Measurements from ENCODE around the gene PPP3CA. TPM values are rescaled to one million over a fixed set of nuclear protein-coding genes. Genes with fewer than 3 reads are reported as not detected.

Gene PPP3CA
- total RNA-seq, 1 experiment from 2014 or later, result 133 TPM

GRCh38 chr4:101200561-101200960 is 146.8 kb downstream of the PPP3CA start (continued):
- TF ChIP-seq SRF (IDR thresholded peaks at IDR 0.05; ENCODE audit: low read depth), result peak; percentile 65

GRCh38 chr4:101199507-101200285 is 147.6 kb downstream of the PPP3CA start:
- Histone ChIP-seq H3K27ac (ENCODE audit: low read depth, low read length) (peak overlapping the region; percentile 52; the same call in 1 of the 2 replicates), H3K4me2 (ENCODE audit: low read length) (peak overlapping the region; percentile 73), H3K36me3 (ENCODE audit: control insufficient read depth in 1 of 2, insufficient read depth in 2 of 2, low read length in 2 of 2) (peaks cover 0 to 7% of the 10 kb centered on the region in 2 experiments; a peak in 2 of 4 replicates), H4K20me1 (ENCODE audit: insufficient read depth) (no peaks in the 10 kb centered on the region), H3K9me3 (ENCODE audit: control insufficient read depth in 1 of 2, insufficient read depth in 1 of 2, low read depth in 1 of 2, low read length in 2 of 2) (no peaks in the 10 kb centered on the region), H3K9ac (ENCODE audit: low read length) (peak overlapping the region; percentile 51; the same call in 1 of the 2 replicates), H3K9me2 (ENCODE audit: insufficient read depth) (no peaks in the 10 kb centered on the region), H3K4me3 (replicated peaks in 1 of 2; ENCODE audit: low read depth in 1 of 2, low read length in 2 of 2) (peak overlapping the region in 1 of 2 experiments; percentile 41; a peak in 2 of 4 replicates), H3K27me3 (ENCODE audit: insufficient read depth, low read length) (no peaks in the 10 kb centered on the region), H2AFZ (ENCODE audit: low read depth, low read length, poor library complexity, severe bottlenecking) (no peak overlapping the region), H3K79me2 (ENCODE audit: insufficient read depth, low read length) (peaks cover 73% of the 10 kb centered on the region), H3K4me1 (ENCODE audit: control insufficient read depth in 1 of 2, insufficient read depth in 2 of 2, low read length in 2 of 2) (peaks cover 35 to 42% of the 10 kb centered on the region in 2 experiments)
- ChIA-PET CTCF (interaction anchor here (1.2 kb wide), 1 partner anchor 11 kb away, joined by 3 read pairs; no protein-coding TSS in a partner anchor), POLR2A (no interaction called here), RAD21 (ENCODE audit: low non-redundant PET in 1 of 2, low total read pairs in 2 of 2, uncharacterized antibody in 2 of 2, unreplicated experiment in 2 of 2) (no interaction called here)
- BruUV-seq (replicated peaks), result no TSS peak
- intact Hi-C loops (cut with micrococcal nuclease), result no loop called here
- DNase-seq (ENCODE audit: low read depth, low spot score) (no peak), ATAC-seq (peak; percentile 41)
- TF ChIP-seq ZFX (IDR thresholded peaks at IDR 0.05) (no peak), JUND (IDR thresholded peaks at IDR 0.05) (no peak), SIN3A (IDR thresholded peaks at IDR 0.05; ENCODE audit: low read depth) (no peak), POLR2AphosphoS5 (IDR thresholded peaks at IDR 0.05; ENCODE audit: low read depth, low read length) (no peak), TCF7L2 (IDR thresholded peaks at IDR 0.05; ENCODE audit: borderline replicate concordance, extremely low read depth, insufficient read depth, insufficient read length) (no peak), YY1 (IDR thresholded peaks at IDR 0.05; ENCODE audit: extremely low read depth, insufficient replicate concordance, low read depth, low read length) (no peak), ZBTB33 (IDR thresholded peaks at IDR 0.05; ENCODE audit: extremely low read depth, insufficient replicate concordance, low read length) (no peak), ZNF274 (IDR thresholded peaks at IDR 0.05; ENCODE audit: low read depth, low read length) (no peak)

All from HCT116 (cell line).